Osteoblast (primary cell): ENCODE measurements around the gene UNC13A. TPM values are rescaled to one million over a fixed set of nuclear protein-coding genes. Genes with fewer than 3 reads are reported as not detected.
A peak's percentile ranks its signal among the peaks of the same experiment; 100 is the strongest.

Experiments
- DNase-seq: peaks from one replicate; pipeline ENCODE4 v3.0.0; 2011; ENCODE audit warnings: low spot score, mixed read lengths; ENCODE audit not compliant: insufficient read length; ENCODE audit errors: missing footprints
- H2AFZ ChIP-seq: 2 replicates; pipeline ENCODE4 v1.6.0; 2011; ENCODE audit warnings: mild to moderate bottlenecking, low read length
- H3K27ac ChIP-seq: 2 replicates; pipeline ENCODE4 v1.5.1; 2011; ENCODE audit warnings: mild to moderate bottlenecking, low read depth, low read length, moderate library complexity
- H3K27me3 ChIP-seq: 2 replicates; pipeline ENCODE4 v1.6.0; 2012; ENCODE audit warnings: mild to moderate bottlenecking, control low read depth, inconsistent platforms, low read length, moderate library complexity; ENCODE audit not compliant: insufficient read depth
- H3K36me3 ChIP-seq: 2 replicates; pipeline ENCODE4 v1.5.1; 2011; ENCODE audit warnings: mild to moderate bottlenecking, low read length, control low read depth, moderate library complexity; ENCODE audit not compliant: insufficient read depth
- H3K4me1 ChIP-seq: 2 replicates; pipeline ENCODE4 v1.5.1; 2011; ENCODE audit warnings: mild to moderate bottlenecking, low read length, control low read depth, moderate library complexity; ENCODE audit not compliant: insufficient read depth
- H3K4me2 ChIP-seq: 2 replicates; pipeline ENCODE4 v1.6.0; 2011; ENCODE audit warnings: mild to moderate bottlenecking, low read length; ENCODE audit not compliant: insufficient read depth
- H3K4me3 ChIP-seq: fragments of 200-600 bp; sonication (generic); 3 replicates; pipeline ENCODE4 v1.5.1; 2012; ENCODE audit warnings: mild to moderate bottlenecking, low read length, inconsistent platforms; ENCODE audit not compliant: insufficient read depth
- H3K79me2 ChIP-seq: 2 replicates; pipeline ENCODE4 v1.6.0; 2012; ENCODE audit warnings: mild to moderate bottlenecking, low read length, control low read depth, inconsistent platforms; ENCODE audit not compliant: insufficient read depth
- H3K9me3 ChIP-seq: 2 replicates; pipeline ENCODE4 v1.5.1; 2011; ENCODE audit warnings: low read depth, low read length, control low read depth
- H4K20me1 ChIP-seq: 2 replicates; pipeline ENCODE4 v1.6.0; 2012; ENCODE audit warnings: mild to moderate bottlenecking, low read length, control low read depth; ENCODE audit not compliant: insufficient read depth
- total RNA-seq: library from RNA; depleted of rRNA; stranded (reverse); fragments of >200 nt; gene quantifications from 2 replicates; pipeline ENCODE4 v1.2.3, GENCODE V29; 2012
- TF ChIP-seq, protein P1 (sequence below): IDR thresholded peaks from 2 replicates; pipeline ENCODE4 v1.5.1; 2011; ENCODE audit warnings: mild to moderate bottlenecking, low read depth, low read length, moderate library complexity; ENCODE audit errors: extremely low read depth

UNC13A gene
- total RNA-seq, 1 donor, result under 0.01 TPM

- Histone ChIP-seq H3K79me2 (no peaks in the 10 kb centered on the region), H3K36me3 (no peaks in the 10 kb centered on the region), H3K27me3 (no peaks in the 10 kb centered on the region), H2AFZ (peak overlapping the region; percentile 35), H3K4me3 (no peak overlapping the region), H3K27ac (no peak overlapping the region), H3K4me1 (no peaks in the 10 kb centered on the region), H3K9me3 (no peaks in the 10 kb centered on the region), H3K4me2 (no peak overlapping the region), H4K20me1 (no peaks in the 10 kb centered on the region)
- peak; percentile 81 for DNase-seq
- TF ChIP-seq, protein P1, sequence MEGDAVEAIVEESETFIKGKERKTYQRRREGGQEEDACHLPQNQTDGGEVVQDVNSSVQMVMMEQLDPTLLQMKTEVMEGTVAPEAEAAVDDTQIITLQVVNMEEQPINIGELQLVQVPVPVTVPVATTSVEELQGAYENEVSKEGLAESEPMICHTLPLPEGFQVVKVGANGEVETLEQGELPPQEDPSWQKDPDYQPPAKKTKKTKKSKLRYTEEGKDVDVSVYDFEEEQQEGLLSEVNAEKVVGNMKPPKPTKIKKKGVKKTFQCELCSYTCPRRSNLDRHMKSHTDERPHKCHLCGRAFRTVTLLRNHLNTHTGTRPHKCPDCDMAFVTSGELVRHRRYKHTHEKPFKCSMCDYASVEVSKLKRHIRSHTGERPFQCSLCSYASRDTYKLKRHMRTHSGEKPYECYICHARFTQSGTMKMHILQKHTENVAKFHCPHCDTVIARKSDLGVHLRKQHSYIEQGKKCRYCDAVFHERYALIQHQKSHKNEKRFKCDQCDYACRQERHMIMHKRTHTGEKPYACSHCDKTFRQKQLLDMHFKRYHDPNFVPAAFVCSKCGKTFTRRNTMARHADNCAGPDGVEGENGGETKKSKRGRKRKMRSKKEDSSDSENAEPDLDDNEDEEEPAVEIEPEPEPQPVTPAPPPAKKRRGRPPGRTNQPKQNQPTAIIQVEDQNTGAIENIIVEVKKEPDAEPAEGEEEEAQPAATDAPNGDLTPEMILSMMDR, result peak; percentile 89
Observed at GRCh38 chr19:17703824-17704463, 15.8 kb upstream of the UNC13A start.

- Histone ChIP-seq H3K27me3 (peaks cover 8% of the 10 kb centered on the region), H3K4me1 (no peaks in the 10 kb centered on the region), H3K36me3 (no peaks in the 10 kb centered on the region), H3K79me2 (no peaks in the 10 kb centered on the region), H3K9me3 (no peaks in the 10 kb centered on the region), H3K27ac (no peak overlapping the region), H4K20me1 (no peaks in the 10 kb centered on the region), H2AFZ (no peak overlapping the region), H3K4me2 (no peak overlapping the region), H3K4me3 (no peak overlapping the region)
- TF ChIP-seq, protein P1, result no peak
- no peak for DNase-seq
Observed at GRCh38 chr19:17695198-17695597, 7.0 kb upstream of the UNC13A start.

GRCh38 chr19:17692566-17692965 lies 4.4 kb upstream of the UNC13A start:
- no peaks in the 10 kb centered on the region for H3K79me2 ChIP-seq
- H3K27me3 ChIP-seq, result peaks cover 21% of the 10 kb centered on the region
- no peaks in the 10 kb centered on the region for H3K4me1 ChIP-seq
- no peak for DNase-seq
- TF ChIP-seq, protein P1, result no peak
- no peak overlapping the region for H3K27ac ChIP-seq
- no peak overlapping the region for H3K4me3 ChIP-seq
- no peaks in the 10 kb centered on the region for H4K20me1 ChIP-seq
- H3K4me2 ChIP-seq, result no peak overlapping the region
- H3K36me3 ChIP-seq, result no peaks in the 10 kb centered on the region
- H2AFZ ChIP-seq, result no peak overlapping the region
- no peaks in the 10 kb centered on the region for H3K9me3 ChIP-seq

DNA sequence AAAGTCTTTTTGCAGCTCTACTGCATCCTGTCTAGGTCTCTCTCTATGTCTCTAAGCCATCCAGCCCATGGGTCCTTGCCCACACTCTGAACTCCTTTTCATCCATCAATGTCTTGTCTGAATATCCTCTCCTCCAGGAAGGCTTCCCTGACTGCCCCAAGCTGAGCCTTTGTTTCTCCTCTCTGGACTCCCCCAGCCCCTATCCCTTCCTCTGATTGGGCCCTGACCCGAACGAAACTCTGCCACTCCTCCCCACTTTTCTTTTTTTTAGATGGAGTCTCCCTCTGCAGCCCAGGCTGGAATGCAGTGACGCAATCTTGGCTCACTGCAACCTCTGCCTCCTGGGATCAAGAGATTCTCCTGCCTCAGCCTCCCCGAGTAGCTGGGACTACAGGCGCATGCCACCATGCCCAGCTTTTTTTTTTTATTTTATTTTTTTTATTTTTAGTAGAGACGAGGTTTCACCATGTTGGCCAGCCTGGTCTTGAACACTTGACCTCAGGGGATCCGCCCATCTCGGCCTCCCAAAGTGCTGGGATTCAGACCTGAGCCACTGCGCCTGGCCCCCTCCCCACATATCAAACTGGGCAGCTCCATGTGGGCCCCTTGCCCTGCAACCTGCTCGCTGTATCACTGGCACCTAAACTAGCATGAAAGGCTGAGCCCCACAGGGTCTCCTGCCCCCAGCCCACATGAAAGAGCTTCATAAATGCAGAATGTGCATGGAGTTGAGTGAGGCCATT lies 870 bp upstream of the UNC13A start:
- Histone ChIP-seq H3K9me3 (no peaks in the 10 kb centered on the region), H3K4me3 (no peak overlapping the region), H2AFZ (no peak overlapping the region), H3K27ac (no peak overlapping the region), H4K20me1 (no peaks in the 10 kb centered on the region), H3K36me3 (no peaks in the 10 kb centered on the region), H3K4me2 (no peak overlapping the region), H3K27me3 (peaks cover 26% of the 10 kb centered on the region), H3K79me2 (no peaks in the 10 kb centered on the region), H3K4me1 (peaks cover 3% of the 10 kb centered on the region)
- no peak for DNase-seq
- TF ChIP-seq, protein P1, result no peak
